H4 (cell line): ENCODE measurements around the gene ZFP36. TPM values are rescaled to one million over a fixed set of nuclear protein-coding genes. Genes with fewer than 3 reads are reported as not detected.
A peak's percentile ranks its signal among the peaks of the same experiment; 100 is the strongest.

Experiments used
- DNase-seq: peaks from one replicate; pipeline ENCODE4 v3.0.0-alpha.2; 2015; ENCODE audit warnings: low spot score
- total RNA-seq: library from RNA; depleted of rRNA; stranded (reverse); fragments of >200 nt; shearing (Covaris generic); gene quantifications from 2 replicates; pipeline ENCODE4 v1.2.3, GENCODE V29; 2014

The ZFP36 gene
- total RNA-seq, 1 experiment from 2014 or later = 5.7 TPM

DNA sequence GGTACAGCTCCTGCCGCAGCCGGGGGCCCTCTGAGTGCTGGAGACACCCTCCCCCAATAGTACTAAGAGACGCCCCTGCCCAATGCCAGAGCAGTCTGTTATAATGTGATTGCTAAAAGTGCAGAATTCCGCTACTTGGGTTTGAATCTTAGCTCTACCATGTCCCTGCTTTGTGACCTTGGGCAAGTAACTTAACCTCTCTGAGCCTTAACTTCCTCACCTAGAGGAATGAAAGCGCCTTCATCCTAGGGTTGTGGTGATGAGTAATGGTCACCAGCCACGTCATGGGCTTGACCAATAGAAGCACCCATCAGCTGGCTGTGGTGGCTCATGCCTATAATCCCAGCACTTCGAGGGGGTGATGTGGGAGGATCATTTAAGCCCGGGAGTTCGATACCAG lies 12.4 kb downstream of the ZFP36 start:
- DNase-seq = no peak

DNA sequence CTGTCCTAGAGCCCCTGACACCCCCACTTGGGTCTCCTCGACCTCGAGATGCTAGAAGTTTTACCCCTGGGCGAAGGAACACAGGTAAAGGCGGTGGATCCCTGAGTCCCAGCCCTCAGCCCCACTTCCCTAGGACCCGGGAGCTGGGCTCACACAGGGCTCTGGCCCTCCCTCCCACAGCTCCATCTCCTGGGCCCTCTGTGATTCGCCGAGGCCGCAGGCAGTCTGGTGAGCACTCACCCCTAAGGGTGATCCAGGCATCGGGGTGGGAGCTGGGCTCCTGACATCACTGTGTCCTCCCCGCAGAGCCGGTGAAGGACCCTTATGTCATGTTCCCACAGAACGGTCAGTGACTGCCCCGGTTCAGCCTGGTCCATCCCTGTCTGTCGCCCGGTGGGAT lies 14.1 kb downstream of the ZFP36 start:
- no peak for DNase-seq

DNA sequence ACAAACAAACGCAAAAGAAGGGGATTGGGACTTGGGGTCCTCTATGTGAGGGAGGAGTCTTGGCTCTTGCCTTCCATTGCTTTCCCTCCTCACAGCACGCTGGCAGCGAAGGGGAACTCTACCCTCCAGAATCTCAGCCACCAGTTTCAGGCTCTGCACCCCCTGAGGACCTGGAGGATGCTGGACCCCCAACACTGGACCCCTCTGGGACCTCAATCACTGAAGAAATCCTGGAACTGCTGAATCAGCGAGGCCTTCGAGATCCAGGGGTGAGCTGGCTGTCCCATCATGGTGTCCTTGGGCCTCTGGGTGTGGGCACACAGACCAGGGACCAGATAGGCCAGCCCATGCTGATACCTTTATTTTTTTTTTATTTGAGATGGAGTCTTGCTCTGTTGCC lies 15.4 kb downstream of the ZFP36 start:
- no peak for DNase-seq

DNA sequence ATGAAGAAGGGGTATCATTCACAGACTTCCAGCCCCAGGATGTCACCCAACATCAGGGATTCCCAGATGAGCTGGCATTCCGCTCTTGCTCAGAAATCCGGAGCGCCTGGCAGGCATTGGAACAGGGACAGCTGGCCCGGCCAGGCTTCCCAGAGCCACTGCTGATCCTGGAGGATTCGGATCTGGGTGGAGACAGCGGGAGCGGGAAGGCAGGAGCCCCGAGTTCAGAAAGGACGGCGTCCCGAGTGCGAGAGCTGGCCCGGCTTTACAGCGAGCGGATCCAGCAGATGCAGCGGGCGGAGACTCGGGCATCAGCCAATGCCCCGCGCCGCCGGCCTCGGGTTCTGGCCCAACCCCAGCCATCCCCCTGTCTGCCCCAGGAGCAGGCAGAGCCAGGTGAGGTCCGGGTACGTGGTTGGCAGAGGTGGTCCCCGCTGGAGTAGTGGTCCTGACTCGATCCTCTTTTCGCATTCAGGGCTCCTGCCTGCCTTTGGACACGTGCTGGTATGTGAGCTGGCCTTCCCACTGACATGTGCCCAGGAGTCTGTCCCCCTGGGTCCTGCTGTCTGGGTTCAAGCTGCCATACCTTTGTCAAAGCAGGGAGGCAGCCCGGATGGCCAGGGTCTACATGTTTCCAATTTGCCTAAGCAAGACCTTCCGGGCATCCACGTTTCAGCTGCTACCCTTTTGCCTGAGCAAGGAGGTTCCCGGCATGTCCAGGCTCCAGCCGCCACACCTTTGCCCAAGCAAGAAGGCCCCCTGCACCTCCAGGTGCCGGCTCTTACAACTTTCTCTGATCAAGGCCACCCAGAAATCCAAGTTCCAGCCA lies 16.8 kb downstream of the ZFP36 start:
- no peak for DNase-seq

DNA sequence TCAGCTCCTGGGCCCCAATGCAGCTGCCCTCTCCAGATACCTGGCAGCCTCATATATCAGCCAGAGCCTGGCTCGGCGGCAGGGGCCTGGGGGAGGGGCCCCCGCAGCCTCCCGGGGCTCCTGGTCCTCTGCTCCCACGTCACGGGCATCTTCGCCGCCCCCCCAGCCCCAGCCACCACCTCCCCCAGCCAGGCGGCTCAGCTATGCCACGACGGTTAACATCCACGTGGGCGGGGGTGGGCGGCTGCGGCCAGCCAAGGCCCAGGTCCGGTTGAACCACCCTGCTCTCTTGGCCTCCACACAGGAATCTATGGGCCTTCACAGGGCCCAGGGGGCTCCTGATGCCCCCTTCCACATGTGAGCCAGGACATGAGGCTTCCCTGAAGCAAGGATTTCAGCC lies 18.3 kb downstream of the ZFP36 start:
- DNase-seq = no peak

DNA sequence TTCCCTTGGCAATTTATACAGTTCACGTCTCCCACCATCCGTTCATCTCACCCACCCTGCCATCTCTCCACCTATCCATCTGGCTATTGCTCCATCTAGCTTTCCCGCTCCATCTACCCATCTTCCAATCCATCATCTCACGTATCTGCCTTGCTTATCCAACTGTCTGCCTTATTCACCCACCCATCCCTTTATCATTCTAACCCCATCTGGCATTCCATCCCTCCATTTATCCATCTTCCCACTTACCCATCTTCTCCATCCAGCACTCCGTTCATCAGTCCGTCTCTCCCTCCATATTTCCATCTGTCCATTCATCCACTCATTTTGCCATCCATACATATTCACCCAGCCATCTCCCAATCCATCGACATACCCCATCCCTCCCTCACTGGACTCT lies 19.1 kb downstream of the ZFP36 start:
- no peak for DNase-seq

DNA sequence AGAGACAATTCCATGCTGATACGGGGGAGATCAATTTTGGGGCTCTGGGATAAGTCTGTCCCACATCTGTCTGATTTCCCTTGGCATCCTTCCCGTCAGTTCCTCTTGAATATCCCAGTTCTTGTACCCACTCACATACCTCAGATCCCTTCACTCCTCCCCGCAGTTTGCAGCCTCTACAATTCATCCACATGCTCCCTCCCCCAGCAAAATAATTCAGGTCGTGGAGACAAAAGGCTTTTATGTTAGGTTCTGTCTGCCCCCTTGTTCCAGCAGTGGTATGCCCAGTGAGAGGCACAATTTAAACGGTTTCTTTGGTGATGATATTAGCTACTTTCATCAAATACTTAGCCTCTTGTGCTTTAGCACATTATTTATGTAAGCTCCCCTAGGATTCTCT lies 19.5 kb downstream of the ZFP36 start:
- no peak for DNase-seq

DNA sequence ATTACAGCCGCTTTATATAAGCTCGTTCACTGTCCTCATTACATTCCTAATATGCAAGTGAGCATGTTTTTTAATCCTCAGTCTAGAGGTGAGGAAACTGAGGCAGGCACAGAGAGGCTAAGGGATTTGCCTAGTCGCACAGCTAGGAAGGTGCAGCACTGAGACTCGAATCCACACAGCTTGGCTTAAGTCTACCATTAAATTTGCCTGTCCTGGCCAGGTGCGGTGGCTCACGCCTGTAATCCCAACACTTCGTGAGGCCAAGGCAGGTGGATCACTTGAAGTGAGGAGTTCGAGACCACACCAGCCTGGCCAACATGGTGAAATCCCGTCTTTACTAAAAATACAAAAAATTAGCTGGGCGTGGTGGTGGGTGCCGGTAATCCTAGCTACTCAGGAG lies 21.1 kb downstream of the ZFP36 start:
- DNase-seq = no peak

DNA sequence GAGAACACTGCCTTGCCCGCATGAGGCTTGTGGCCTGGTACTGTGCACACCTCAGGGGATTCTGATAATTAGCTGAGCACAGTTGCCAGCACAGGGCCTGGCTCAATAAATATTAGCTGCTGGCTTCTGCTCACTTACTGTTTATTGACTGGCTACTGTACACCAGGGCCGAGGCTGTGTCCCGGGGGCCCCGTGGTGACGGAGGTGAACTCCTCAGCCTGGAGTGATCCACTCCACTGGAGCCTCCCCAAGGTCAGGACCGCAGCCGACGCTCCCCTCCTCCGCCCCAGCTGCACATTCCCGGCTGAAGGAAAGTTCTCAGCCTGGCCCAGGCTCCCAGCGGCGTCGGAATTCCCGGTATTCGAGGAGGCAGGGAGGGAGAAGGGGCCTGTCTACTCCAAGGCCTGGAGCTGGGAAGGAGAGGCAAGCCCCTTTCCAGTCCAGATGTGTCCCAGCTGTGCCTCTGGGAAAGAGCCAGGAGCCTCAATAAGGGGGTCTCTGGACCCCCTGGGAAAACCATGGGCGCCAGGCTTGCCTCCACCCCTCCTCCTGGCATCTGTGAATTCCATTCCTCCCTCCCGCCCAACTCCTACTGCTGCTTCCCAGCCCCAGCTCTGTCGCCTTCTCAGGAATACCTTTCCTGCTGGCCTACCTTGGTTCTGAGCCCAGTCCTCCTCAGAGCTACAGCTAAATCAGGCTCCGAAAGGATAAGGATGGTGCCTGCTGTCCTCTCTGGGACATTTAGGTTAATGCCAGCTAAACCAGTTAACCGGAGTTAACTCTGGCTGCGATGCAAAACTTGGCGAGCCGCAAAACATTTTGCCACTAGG lies 21.9 kb downstream of the ZFP36 start:
- no peak for DNase-seq

DNA sequence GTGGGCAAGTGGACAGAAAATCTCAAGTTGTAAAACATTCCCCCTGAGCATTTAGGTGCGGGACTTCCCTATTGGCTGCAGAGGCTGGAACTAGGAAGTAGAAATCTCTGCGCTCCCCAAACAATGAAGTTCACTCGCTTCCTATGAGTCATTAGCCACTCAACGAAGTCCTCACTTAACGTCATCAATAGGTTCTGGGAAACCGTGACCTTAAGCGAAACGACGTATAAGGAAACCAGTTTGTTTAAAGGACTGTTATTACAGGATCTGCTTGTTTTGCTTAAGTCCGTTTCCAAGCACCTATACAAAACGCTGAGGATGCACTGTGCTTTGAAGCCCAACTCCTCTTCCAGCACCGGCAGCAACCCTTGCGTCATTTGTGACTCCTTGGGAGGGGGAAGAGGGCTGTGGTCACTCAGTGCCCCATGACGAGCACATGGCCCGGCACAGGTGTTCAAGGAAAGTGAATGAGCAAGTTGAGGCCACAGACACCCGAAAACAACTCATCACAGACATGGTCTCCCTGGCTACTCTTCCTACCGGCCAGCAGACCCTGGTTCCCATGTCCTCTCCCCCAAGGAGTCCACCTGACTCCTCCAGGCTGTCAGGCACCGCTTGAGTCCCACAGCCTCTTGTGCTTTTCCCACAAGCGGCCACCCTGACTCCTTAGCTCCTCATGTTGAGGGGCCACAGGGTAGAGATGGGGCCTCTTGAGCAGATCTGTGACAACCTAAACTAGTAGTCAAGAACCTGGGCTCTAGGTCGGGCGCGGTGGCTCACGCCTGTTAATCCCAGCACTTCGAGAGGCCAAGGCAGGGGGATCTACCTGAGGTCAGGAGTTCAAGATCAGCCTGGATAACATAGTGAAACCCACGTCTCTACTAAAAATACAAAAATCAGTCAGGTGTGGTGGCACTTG lies 24.3 kb downstream of the ZFP36 start:
- DNase-seq = peak; percentile 99

DNA sequence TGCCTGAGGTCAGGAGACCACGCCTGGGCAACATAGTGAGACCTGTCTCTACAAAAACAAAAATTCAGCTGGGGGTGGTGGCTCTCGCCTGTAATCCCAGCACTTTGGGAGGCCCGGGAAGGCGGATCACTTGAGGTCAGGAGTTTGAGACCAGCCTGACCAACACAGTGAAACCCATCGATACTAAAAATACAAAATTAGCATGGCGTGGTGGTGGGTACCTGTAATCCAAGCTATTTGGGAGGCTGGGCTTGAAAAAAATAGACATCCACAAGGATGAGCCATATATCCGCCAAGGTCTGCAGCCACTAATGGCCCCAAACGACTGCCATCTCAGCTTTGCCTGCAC lies 26.0 kb downstream of the ZFP36 start:
- DNase-seq = no peak

DNA sequence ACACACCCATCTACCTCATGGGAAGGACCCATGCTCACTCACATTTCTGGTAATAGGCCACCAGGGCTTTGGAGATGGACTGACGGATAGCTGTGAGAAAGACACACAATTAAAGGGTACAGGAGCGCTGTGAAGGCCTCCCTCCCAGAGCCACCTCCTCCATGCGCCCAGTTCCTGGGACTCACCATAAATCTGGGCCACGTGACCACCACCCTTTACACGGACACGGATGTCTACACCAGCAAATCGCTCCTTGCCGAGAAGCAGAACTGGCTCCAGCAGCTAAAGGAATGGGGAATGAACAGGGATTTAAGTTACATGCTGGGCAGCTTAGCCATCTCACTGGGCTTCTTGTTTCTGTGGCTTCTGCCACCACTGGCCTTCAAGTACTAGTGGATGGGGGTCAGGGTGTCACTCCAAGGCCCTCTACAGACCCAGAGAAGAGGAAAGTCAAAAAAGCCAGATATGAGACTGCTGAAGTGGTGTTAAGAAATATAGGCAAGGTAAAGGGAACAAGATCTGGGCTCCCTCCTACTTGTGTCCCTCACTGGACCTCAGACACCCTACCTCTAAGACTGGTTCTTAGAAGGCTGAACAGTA lies 26.9 kb downstream of the ZFP36 start:
- no peak for DNase-seq

DNA sequence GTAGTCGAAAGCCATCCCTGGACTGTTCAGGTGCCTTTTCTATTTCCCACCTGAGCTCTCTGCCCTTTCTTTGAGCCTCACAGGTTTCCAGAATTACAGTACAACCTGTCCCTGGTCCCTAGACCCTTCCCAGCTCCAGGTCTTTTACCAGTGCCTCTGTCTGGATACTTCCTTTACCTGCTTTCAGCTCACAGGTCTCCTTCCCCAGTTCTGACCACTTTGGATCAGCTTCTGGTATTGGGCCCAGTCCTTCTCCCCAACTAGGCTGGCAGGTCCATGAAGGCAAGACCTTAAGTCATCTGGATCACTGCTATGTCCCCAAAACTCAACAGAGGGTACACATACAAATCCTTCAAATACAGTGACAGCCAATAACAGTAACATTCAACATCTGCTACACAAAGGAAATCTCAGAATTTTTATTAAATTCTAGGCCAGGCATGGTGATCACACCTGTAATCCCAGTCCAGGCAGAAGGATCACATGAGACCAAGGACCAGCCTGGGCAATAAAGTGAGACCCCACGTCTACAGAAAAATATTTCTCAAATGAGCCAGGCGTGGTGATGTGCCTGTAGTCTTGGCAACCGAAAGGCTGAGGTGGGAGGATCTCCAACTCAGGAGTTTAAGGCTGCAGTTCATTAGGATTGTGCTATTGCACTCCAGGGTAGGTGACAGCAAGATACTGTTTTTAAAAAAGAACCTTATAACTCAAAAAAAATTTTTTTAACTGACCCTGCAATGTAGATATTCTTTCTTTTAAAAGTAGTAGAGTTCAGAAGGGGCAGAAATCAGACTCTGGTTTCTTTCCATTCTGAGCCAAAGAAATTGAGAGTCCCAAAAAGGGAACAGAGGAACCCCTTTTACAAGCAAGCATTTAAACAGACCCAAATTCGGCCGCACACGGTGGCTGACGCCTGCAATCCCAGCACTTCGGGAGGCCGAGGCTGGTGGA lies 27.8 kb downstream of the ZFP36 start:
- no peak for DNase-seq

DNA sequence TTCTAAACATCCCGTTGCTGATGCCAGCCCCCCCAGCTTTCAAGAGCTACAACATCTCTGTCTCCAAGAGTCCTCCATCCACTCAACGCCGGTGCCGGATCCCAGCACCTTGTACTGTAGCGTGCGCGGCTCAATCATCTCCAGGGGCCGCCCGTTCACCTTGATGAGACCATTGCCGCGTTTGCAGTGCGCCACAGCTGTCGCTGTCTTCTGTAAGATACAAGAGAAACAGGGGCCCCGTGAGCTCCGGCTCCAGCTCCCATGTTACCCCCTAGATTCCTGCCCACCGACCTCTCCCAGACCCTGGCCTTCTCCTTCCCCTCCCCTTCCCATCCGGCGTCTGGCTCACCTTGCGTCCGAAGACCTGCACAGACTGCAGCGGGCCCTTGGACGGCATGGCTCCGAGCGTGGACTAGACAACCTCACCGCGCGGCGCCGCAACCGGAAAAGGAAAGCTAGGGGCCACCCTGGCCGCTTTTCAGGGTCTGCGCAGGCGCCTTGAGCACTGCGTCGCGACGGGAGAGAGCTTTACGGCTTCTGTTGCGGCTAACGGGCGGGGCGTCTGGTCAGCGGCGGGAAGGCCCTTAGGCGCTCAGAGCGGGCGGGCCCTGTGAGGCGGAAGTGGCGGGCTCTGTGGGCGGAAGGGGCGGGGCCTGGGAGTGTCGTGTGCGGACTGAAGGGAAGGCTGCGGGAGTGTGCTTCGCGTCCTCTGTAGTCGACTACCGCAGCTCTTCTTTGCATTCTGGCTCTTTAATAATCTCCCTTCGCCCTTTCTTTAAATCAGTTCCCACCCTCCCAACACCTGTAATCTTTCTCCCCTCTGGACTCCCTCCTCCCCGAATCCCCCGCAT lies 29.1 kb downstream of the ZFP36 start, which contains the start of gene RPS16:
Gene RPS16, minus strand, starts transcription at position 451 of the 851 bp plus-strand sequence. Its CDS starts 54 bp downstream, at position 397.
- peak; percentile 98 for DNase-seq

DNA sequence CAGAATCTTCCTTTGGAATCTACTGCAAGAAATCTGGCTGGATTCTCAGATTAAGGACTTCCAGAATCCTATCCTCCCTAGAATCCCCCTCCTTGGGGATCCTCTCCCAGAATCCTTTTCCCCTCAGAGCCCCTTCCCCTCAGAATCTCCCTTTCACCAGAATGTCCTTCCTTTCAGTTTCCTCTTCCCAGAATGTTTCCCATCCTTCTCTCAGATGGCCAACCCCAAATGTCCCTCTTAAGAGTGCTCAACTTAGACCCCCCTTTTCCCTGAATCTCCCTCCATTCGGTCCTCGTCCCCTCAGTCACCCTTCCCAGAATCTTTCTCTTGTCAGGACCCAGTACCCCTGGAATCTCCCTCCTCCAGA lies 29.7 kb downstream of the ZFP36 start:
- no peak for DNase-seq

DNA sequence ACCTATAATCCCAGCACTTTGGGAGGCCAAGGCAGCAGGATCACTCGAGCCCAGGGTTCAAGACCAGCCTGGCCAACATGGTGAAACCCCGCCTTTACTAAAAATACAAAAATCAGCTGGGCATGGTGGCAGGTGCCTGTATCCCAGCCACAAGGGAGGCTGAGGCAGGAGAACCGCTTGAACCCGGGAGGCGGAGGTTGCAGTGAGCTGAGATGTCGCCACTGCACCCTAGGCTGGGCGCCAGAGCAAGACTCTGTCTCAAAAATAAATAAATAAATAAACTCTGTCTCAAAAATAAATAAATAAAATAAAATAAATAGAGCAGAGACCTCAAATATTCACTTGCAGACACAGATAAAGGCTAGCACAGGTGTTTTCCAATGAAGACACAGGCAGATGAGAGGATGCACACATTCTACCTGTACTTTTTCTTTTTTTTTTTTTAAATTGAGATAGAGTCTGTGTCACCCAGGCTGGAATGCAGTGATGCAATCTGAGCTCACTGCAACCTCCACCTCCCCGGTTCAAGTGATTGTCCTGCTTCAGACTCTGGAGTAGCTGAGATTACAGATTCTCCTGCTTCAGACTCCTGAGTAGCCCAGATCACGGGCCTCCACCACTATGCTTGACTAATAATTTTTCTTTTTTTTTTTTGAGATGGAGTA lies 31.8 kb downstream of the ZFP36 start:
- DNase-seq = no peak

DNA sequence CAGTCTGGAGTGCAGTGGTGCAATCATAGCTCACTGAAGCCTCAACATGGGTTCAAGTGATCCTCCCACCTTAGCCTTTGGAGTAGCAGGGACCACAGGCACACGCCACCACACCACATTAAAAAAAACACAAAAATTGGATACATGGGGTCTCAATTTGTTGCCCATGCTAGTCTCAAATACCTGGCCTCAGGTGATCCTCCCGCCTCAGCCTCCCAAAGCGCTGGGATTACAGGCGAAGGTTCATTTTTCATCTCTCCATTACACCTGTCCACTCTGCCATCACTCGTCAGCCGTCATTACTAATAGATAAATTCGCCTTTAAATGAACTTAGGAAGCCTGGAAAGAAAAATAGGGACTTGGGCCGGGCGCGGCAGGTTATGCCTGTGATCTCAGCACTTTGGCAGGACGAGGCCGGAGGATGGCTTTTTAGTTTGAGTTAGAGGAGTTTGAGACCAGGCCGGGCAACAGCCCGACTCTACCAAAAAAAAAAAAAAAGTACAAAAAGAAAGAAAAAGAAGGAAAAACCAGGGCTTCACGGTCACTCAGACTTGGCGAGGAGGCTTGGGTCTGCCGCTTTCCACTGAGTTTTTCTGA lies 38.0 kb downstream of the ZFP36 start:
- no peak for DNase-seq
